ENCODE results near the gene NPNT.

The NPNT gene

DNA sequence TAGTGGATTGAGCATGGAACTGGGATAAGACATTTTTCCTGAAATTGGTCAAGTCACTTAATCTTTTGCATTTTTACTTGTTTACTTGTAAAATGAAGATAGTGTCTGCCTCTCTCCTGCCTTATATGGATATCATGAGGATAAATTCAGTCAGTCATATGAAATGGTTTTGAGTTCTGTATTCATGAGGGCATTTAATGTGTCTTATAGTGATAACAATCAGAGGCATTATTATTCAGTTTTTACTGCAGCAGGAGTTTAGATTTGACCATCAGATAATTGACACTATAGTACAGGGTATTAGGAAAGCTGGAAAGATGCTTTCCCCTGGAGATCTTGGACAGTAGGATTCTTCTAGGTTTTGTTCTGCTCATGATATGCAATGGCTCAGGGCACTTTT, 26.0 kb downstream of the NPNT start:
- DNase-seq = no peak

DNA sequence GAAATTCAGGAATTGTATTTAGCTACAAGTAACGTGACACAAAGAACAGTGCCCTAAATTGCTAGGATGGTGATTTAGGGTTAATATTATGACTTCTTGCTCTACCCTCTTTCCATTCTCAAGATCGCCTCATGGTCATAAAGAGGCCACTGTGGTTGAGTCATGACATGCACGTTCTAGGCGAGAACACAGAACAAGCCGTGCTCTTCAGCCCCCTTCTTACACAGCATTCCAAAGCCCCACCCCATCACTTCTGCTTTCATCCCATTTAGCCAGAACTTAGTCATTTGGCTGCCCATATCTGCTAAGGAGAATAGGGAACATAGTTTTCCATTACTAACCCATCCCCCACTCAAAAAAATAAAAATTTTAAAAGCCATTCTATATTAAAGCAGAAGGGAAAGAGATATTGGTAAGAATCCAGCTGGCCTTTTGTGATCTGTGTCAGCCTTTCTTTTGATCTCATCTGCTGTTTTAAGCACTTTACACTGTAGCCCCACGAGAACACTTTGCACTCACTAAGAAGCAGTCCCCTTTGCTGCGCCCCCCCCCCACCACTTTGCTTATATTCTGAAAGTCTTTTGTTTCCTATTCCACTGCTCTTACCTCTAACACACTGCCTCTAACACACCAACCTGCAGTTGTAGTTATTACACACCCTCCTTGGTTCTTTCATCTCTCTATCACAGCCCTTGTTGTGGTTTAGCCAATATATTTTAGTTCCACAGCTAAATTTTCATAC, 28.4 kb downstream of the NPNT start:
- DNase-seq = no peak

DNA sequence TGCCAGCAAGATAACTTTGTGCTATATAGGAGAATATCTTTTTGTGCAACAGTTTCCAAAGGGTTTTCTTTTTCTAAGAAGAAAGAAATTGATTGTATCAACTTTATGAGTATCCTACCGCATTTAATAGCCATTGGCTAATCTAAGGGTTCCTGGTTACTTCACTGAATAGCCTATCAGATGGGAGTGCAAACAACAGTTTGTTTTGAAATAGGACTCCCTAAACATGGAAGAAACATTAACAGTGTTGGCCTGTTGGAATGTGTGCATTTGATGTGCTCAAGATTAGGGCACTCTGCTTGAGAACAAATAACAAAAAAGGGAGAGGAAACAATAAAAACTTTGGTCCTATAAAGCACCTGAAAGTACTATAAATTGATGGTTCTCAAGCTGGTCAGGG, 29.1 kb downstream of the NPNT start:
- DNase-seq = no peak

DNA sequence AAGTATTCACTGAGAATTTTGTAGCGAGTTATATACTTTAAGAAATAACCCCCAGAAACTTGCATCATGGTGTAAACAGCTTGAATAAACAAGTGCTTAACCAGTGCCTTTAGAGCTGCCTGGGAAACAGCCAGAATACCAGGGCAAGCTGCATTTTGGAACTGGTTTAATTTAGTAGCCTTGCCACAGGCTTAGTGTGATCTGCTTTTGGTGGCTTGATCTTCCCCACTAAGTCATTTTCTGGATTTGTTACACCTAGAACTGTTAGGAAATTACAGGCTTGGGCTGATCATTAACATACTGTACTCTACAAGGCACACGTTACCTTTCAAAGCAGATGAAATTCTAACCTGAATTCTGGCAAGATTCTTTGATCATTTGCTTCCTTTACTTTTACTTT, 35.4 kb downstream of the NPNT start:
- DNase-seq = no peak

DNA sequence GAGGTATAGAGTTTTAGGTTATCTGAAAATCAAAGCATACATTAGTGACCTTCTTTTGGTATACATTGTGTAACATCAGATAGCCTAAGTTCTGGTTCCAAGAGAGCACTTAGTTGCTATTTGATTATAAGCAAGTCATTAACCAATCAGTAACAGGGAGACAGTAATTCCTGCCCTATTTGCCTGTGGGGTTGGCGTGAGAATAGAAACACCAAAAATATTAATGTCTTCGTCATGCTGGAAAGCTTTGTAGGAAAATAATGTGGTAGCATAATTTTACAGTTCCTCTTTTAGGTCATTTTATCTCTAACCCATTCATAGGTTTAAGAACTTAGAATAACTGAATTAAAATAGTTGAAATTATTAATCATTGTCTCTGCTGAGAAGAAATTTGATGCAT, 37.8 kb downstream of the NPNT start:
- DNase-seq = no peak

DNA sequence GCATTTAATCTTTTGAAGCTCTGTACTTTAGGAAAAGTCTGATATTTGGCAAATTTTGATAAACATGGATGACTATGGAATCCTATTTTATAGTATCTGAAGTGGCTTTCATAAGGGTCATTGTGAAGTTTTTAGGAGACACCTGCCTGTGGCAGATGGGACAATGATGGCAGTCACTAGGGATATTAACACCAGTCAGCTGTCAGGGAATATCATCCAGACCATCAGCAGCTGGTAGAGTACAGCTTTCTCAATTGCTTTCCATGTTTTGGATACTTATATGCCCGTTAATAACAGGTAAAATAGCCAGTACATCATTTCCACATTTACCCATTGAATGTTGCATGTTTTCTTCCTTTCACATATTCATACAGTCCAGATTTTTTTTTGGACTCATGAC, 39.1 kb downstream of the NPNT start:
- DNase-seq = no peak

DNA sequence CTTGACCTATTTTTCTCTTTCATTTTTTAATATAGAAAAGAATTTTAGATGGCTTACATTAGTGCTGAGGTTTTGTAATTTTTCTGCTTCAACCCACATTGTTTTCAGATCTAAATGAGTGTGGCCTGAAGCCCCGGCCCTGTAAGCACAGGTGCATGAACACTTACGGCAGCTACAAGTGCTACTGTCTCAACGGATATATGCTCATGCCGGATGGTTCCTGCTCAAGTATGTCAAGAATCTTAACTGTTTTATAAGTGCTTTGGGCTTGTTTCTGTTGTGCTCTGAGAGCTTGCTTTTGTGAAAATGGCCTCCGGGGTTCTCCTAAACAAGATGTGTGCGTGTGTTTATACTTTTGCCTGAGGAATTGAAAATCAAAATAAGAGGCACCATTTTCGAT, 41.6 kb downstream of the NPNT start:
- no peak for DNase-seq

DNA sequence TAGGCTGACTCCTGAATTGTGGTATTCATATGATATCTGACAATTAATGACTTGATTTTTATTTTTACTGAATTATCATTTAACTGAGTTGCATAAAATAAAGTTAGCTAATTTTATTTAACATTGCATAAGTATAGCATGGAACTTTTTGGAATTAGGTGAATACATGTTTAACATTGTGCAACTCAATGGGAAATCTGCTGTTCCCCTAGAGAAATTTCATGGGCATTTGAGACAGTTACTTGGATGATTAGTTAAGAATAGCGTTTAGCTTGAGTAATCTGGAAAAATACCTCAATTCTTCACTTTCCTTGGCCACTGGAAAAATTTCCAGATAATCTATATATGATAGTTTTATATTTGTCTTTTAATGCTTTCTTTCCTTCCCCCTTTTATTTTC, 42.5 kb downstream of the NPNT start:
- no peak for DNase-seq

DNA sequence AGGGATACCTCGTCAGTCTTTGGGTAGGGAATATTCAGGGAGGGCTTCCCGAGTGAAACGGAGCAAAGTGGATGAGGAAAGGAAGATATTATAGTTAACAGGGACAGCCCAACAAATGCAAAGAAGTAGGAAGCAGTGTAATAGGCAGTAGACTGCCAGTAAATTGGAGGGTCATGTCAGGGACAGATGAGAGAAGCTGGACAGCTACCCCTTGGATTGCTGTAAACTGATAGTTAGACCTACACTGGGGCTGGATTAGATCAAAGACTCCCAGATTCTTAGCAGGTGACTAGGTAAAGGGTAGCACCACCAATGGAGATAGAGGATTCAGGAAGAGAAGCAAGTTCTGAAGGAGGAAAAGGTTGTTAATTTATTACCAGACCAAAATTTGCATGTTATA, 48.0 kb downstream of the NPNT start:
- no peak for DNase-seq

DNA sequence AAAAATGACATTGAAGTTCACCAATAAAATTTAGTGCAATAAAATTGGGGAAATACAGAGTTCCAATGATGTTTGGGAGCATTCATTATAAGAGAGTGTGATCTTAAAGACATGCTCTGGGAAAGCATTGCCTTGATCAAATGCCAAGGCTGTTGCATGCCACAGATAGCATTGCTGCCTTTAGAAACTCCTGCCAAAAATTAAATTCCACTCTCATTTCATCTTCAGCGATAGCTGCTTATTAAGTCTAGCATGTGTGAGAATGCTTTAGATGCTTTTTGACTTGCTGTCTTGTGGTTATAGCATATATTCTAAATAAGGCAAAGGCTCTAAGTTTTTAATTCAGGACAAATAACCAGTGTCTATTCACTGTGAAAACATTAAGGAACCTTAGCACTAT, 49.3 kb downstream of the NPNT start:
- DNase-seq = no peak

DNA sequence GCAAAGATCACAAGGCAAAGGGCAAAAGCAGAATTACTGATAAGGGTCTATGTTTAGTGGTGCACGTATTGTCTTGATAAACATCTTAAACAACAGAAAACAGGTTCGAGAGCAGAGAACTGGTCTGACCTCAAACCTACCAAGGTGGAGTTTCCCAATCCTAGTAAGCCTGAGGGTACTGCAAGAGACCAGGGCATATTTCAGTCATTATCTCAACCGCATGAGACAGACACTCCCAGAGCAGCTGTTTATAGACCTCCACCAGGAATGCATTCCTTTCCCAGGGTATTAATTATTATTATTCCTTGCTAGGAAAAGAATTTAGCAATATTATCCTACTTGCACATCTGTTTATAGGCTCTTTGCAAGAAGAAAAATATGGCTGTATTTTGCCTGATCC, 51.5 kb downstream of the NPNT start:
- no peak for DNase-seq

DNA sequence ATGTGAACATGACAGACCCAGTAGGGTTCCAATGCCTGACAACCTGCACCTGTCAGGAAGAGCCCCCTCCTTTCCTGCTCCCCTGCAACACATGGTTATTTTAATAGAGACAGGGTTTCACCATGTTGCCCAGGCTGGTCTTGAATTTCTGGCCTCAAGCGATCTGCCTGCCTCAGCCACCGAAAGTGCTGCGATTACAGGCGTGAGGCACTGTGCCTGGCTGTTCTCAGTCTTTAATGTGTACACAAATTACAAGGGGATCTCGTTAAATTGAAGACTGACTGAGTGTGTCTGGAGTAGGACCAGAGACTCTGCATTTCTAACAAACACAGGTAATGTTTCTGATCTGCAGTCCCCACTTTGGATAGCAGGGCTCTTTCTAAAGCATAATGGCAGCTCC, 55.4 kb downstream of the NPNT start:
- no peak for DNase-seq

DNA sequence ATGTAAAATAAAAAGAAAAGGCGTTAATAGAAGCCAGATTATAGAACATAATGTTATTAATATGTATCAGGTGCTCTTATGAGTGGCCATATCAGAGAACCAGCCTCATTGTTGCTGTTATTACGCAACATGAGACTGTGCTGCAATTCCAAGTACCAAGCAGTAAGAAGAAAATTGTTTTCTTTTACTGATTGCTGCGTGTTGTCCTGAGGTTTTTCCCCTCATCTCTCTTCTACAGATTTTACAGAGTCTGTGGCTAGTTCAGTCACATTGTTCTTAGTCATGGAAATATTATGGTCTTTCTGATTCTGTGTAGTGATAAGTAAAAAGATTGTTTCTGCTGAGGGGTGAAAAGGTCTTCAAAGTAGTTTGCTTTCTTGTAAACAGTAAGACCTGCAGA, 55.9 kb downstream of the NPNT start:
- DNase-seq = no peak

DNA sequence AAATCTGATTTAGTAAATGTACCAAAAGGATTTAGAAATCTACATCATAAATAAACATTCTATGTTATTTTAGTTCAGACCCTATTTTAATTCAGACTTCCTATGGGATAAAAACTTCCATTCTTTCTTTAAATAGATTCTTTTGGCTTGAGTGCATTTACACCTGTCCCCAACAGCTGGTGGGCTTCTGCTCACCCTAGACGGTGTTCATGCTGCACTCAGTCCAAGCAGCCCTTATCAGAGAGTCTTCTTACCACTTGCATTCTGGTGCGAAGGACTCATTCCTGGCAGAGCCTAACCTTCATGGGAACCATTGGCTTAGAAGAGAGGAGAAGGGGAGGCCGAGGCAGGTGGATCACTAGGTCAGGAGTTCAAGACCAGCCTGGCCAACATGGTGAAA, 57.3 kb downstream of the NPNT start:
- DNase-seq = no peak

DNA sequence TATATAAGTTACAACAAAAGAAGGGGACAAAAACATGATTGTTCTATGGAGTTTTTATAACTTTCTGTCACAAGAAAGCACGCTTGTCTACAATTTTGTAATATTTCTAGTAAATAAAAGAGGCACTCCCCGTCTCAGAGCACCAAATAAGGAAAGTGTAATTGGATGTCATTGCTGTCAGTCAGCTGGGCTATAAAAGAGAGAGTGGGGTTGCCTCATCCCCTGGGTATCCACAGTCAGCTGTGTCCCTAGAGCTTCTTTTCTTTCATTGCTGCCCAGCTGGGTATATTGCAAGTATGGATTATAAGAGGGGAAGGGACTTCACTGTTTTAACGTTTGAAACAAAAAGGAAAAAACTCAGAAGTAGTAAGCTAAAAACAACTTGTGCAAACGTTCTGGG, 61.3 kb downstream of the NPNT start:
- DNase-seq = no peak

DNA sequence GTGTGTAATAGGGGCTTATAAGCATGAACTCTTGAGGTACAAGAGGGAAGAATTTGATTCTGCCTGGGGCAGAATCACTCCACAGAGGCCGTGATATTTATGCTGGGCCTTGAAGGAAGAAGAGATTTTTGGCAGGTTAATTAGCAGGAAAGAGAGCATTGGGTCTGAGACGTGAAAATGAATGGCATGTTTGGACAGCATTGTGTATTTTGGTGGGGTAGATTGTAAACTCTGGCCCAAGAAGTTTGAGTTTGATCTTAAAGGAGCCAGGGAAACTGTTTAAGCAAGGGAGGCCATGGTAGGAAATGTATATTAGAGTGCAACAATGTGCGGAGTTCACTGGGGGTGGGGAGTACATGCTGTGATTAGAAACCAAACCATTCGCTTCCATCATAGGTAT, 62.4 kb downstream of the NPNT start:
- DNase-seq = no peak

DNA sequence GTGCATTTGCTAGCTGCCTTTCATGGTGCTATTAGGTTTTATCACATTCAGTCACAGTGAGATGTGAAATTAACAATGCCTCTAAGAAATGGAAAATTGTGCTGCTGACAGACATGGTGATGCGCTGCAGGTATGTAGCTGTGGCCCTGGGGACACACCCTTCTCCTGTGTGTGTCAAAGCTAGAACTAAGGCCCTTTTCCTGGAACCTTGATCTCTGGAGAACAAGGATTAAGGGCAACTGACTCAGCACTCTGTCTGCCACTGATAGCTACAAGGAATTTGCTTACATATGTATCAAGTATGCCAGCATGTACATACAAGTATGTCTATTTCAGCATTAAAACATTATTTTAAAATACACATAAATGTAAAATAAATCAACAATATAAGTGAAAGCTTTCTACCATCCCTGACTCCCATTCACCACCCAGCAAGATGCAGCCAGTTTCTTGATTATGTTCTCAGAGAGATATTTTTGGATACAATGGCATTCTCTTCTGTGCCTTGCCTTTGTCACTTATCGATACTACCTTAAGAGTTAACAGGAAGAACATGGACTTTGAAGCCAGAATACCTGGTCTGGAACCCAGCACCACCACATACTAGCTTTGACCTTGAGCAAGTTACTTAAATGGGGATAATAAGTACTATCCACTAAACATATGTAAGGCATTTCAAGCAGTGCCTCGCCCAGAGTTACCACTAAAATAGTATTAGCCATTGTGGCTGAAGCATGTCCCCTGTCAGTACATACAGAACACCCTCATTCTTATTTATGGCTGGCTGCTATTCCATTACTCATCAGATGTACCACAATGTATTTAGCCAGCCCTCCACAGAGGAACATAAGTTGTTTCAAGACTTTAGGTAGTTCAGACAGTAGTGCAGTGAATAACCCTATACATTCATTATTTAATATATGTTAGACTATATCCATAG, 68.5 kb downstream of the NPNT start:
- no peak for DNase-seq

DNA sequence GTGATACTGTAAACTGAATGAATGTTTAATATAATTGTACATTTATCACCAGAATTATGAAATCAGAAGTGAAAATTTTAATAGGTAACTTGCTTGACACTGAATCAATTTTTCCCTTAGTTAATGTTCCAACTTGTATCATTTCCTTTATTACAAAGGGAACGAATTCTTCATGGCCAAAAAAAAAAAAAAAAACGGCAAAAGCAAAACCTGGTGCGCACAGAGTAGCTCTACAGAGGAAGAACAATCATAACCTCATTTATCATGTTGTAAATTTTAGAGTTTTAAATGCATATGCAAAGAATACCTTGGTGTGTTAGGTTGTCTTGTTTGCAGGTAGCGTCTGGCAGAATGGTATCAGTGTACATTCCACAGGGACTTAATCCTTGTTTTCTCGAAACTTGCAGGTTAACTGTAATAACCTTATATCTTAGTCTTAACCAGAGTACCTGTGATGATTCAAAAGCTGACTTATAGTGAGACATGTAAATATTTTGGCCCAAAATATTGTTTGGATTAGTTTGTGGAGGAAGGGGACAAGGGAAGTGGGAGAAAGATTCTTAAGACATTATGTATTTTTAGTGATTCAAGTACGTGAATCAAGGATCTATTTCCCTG, 70.0 kb downstream of the NPNT start:
- DNase-seq = no peak

DNA sequence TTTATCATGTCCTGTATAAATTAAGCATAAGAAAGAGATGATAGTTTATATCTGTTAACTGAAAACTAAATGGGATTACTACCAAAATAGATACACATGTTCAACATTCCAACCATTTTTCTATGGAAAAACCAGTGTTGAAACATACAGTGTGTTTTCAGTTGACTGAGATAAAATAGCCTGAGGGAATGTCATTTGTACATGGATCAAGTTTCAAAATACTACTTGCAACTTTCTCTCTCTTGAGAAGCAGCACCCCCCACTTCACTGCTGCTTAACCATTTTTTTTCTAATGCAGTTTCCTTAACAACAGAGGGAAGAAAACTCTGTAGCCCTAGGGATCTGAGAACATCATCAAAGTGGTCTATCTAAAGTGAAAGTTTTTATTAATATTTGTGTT, 70.8 kb downstream of the NPNT start:
- no peak for DNase-seq

DNA sequence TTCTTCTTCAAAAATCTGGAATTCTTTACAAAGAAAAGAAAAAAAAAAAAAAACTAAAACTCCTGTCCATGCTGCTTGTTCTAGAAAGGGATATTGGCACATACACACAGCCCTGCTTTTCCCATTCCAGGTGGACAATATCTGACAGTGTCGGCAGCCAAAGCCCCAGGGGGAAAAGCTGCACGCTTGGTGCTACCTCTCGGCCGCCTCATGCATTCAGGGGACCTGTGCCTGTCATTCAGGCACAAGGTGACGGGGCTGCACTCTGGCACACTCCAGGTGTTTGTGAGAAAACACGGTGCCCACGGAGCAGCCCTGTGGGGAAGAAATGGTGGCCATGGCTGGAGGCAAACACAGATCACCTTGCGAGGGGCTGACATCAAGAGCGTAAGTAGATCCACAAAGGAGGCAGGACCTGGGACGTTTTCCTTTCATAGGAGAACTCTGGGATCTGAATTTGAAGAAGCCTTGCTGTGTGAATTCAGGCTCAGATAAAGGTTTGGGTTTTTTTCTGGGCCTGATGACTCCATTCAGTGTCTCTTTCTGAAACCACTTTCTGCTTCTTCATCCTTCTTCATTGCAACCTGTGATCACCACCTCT, 71.9 kb downstream of the NPNT start:
- no peak for DNase-seq

DNA sequence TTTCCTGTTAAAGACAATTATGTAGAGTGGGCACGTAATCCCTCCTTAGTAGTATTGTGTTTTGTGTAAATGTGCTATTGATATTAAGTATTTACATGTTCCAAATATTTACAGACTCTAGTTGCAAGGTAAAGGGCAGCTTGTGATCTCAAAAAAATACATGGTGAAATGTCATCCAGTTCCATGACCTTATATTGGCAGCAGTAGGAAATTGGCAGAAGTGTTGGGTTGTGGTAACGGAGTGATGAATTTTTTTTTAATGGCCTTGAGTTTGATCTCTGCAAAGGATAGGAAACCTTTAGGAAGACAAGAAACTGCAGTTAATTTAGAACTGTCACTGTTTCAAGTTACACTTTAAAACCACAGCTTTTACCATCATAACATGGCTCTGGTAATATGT, 74.3 kb downstream of the NPNT start:
- DNase-seq = no peak

DNA sequence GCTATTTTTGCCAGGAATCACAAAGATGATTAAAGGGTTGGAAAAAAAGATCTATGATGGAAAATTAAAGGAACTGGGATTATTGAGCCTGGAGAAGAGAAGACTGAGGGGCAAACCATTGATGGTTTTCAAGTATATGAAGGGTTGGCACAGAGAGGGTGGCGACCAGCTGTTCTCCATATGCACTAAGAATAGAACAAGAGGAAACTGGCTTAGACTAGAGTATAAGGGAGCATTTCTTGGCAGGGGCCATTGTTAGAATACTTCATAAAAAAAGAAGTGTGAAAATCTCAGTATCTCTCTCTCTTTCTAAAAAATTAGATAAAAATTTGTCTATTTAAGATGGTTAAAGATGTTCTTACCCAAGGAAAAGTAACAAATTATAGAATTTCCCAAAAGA, 75.1 kb downstream of the NPNT start:
- DNase-seq = no peak

DNA sequence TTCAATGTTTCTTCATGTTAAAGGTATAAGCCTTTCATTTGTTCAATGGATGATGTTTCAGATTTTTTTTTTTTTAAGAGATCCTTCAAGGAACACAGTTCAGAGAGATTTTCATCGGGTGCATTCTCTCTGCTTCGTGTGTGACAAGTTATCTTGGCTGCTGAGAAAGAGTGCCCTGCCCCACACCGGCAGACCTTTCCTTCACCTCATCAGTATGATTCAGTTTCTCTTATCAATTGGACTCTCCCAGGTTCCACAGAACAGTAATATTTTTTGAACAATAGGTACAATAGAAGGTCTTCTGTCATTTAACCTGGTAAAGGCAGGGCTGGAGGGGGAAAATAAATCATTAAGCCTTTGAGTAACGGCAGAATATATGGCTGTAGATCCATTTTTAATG, 75.8 kb downstream of the NPNT start:
- no peak for DNase-seq

Measured in CD4-positive, alpha-beta T cell treated with Interleukin-10 for 1 hour (primary cell).